Right lobe of liver (tissue), 6 donors: ENCODE measurements around the gene SPATA20. TPM values are rescaled to one million over a fixed set of nuclear protein-coding genes. Genes with fewer than 3 reads are reported as not detected.

Experiments
- ATAC-seq, 4 donors: fragments of 200-7000 bp; cut with Tn5 transposase; one replicate each; pipeline ENCODE4 v1.9.1; 2020; ENCODE audit warnings: mild to moderate bottlenecking in 4 of 4, moderate library complexity in 4 of 4
- DNase-seq, 3 donors: peaks; one replicate each; pipeline ENCODE4 v3.0.0-alpha.2; 2020
- H3K27ac ChIP-seq, 3 donors: fragments of 200-600 bp; one replicate each; pipeline ENCODE4 v1.8.0; 2022
- H3K27me3 ChIP-seq, 2 donors: fragments of 200-600 bp; one replicate each; pipeline ENCODE4 v1.8.0; 2022
- H3K36me3 ChIP-seq, 4 donors: fragments of 200-600 bp; sonication (generic) in 1 of 4; one replicate each; pipeline versions ENCODE4 v1.5.1 to v1.8.0; 2017 to 2022; ENCODE audit warnings: control low read depth in 1 of 4
- H3K4me1 ChIP-seq, 4 donors: fragments of 200-600 bp; sonication (generic) in 1 of 4; one replicate each; pipeline versions ENCODE4 v1.5.1 to v1.8.0; 2017 to 2022; ENCODE audit warnings: control low read depth in 1 of 4
- H3K4me3 ChIP-seq, 3 donors: fragments of 200-600 bp; one replicate each; pipeline ENCODE4 v1.8.0; 2022
- H3K9me3 ChIP-seq, 4 donors: fragments of 200-600 bp; sonication (generic) in 1 of 4; one replicate each; pipeline versions ENCODE4 v1.5.1 to v1.8.0; 2017 to 2022; ENCODE audit warnings: control low read depth in 1 of 4
- CTCF ChIP-seq, 4 donors: fragments of 200-600 bp in 3 of 4; fragments of 450-650 bp in 1 of 4; IDR thresholded peaks; one replicate each; pipeline versions ENCODE4 v1.5.1 to v1.8.0; 2016 to 2022; ENCODE audit warnings: antibody characterized with exemption in 4 of 4, mild to moderate bottlenecking in 2 of 4
- POLR2A ChIP-seq: fragments of 450-650 bp; IDR thresholded peaks from one replicate; pipeline ENCODE4 v1.6.1; 2017; ENCODE audit warnings: antibody characterized with exemption, mild to moderate bottlenecking
- WGBS: methylation state at CpG from one replicate; pipeline ENCODE4 v1.1.6; 2018; ENCODE audit warnings: low coverage, low lambda C conversion rate; ENCODE audit not compliant: insufficient coverage; ENCODE audit errors: missing lambda C conversion rate; 5-methylcytosine and 5-hydroxymethylcytosine counted together
- intact Hi-C, 2 donors: fragments of 100-400 bp; cut with DNase I; formaldehyde crosslinking; loops; one replicate each; pipeline versions ENCODE4 v1.11.2 to v1.14.1; 2022
- total RNA-seq, 6 experiments: library from RNA; depleted of rRNA in 2 of 6; stranded (reverse); fragments of >200 nt in 2 of 6; fragmentation: NEBNext Ultra II Directional in 3 of 6; extraction: Animal tissue kit (Norgen Biotek cat#: 25700) in 3 of 6; gene quantifications; one replicate each; pipeline versions ENCODE4 v1.1.0 to v1.2.4, GENCODE V29; 2016 to 2023
- donor health status: DM: no; HTN: yes; CAD: no.
- donor health status: DM: no; HTN: no; CAD: no.
- donor health status: DM: no; HTN: no; CAD: no.
- donor health status: DM: no; HTN: yes; CAD: no.
- donor health status: DM: no; HTN: yes; CAD: no.

The SPATA20 gene
- total RNA-seq, 6 experiments from 2014 or later = 29.6 to 203 (median 34.2) TPM

DNA sequence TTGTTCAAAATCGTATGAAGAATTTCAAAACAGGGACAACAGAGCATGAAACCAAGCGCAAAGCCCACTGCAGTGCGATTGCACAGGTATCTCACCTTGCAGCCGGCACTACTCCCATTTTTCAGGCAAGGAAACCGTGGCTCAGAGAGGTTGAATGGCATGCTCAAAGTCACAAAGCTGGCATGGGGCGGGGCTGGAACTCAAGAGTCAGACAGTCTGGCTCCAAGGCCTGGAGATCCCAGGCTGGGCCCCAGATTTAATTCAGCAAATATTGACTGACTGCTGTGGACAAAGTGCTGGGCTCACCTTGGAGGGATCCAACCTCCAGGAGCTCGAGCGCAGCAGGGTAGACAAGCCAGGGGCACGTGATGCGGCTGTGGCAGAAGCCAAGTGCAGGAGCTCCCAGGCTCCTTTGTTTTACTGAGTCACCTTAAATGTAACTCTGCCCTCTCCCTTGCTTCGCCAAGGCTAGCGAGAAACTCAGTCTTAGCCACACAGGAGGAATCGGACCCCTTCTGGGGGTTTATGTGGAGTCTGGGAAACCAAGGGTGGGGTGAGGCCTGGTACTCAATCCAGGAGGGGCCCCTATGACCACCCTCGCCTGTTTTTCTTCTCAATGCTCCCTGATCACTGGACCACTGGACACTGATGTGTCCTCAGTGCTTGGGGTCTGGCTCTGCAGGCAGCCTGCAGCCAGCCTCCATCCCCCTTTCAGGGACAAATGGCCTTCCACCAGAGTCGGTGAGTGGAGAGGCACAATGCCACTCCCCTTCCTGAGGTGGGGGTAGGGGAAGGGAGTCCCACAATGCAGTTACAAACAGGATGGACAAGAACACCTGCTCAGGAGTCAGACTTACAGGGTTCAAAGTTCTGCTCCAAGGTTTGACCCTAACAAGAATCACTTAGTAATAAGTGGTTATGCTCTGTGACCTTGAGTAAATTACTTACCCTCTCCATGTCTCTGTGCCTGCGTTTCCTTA is 3.9 kb upstream of the SPATA20 start:
- ATAC-seq (no peak), DNase-seq (peak; percentile 25 to 77 (median 63))
- Histone ChIP-seq H3K27ac (no peak overlapping the region), H3K9me3 (no peaks in the 10 kb centered on the region), H3K27me3 (no peaks in the 10 kb centered on the region), H3K4me3 (peak overlapping the region in 1 of 3 donors; percentile 54), H3K4me1 (peaks cover 0 to 18% (median 5%) of the 10 kb centered on the region in 4 donors), H3K36me3 (no peaks in the 10 kb centered on the region)
- WGBS = 74% methylated on average over 8 of the region's 16 CpGs
- intact Hi-C loops = no loop called here
- no peak for TF ChIP-seq POLR2A
- no peak for TF ChIP-seq CTCF (IDR thresholded peaks at IDR 0.05)

GRCh38 chr17:50544516-50544915 is 2.5 kb upstream of the SPATA20 start:
- Histone ChIP-seq H3K27me3 (no peaks in the 10 kb centered on the region), H3K9me3 (no peaks in the 10 kb centered on the region), H3K27ac (no peak overlapping the region), H3K36me3 (no peaks in the 10 kb centered on the region), H3K4me3 (no peak overlapping the region), H3K4me1 (peaks cover 0 to 28% (median 8%) of the 10 kb centered on the region in 4 donors)
- WGBS = 61% methylated on average over 7 of the region's 7 CpGs
- ATAC-seq (no peak), DNase-seq (no peak)
- intact Hi-C loops = no loop called here
- TF ChIP-seq POLR2A (no peak), CTCF (IDR thresholded peaks at IDR 0.05) (no peak)

DNA sequence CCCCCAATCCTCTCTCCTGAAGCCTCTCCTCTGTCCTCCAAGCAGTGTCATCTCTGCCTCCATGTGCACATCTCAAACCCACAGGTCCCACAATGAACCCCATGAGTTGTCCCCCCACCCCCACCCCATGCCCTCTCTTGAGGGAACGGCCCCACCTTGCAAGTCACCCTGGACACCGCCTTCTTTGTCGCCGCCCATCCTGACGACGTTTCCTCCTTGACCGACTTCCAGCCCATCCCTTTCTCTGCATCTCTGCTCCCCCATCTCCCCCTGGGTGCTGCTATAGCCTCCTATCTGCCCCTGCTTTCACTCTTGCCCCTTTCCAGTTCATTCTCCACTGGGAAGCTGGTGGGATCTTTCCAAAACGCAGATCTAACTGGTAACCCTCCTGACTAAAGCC is 1.7 kb upstream of the SPATA20 start:
- DNase-seq = no peak
- 49% methylated on average over 8 of the region's 8 CpGs for WGBS

GRCh38 chr17:50546701-50547034 is 306 bp upstream of the SPATA20 start:
- Histone ChIP-seq H3K27ac (peak overlapping the region in 2 of 3 donors; percentile 71 to 76), H3K4me1 (peaks cover 0 to 33% (median 16%) of the 10 kb centered on the region in 4 donors), H3K4me3 (peak overlapping the region; percentile 59 to 75 (median 74)), H3K9me3 (no peaks in the 10 kb centered on the region), H3K36me3 (no peaks in the 10 kb centered on the region), H3K27me3 (no peaks in the 10 kb centered on the region)
- intact Hi-C loops = loop anchor here in 1 of 2 donors (5.0 kb wide), 1 partner anchor 151 kb away; no protein-coding TSS in a partner anchor
- TF ChIP-seq POLR2A (no peak), CTCF (IDR thresholded peaks at IDR 0.05) (no peak)
- 58% methylated on average over 3 of the region's 4 CpGs for WGBS
- DNase-seq (no peak), ATAC-seq (no peak)

More for the DNA sequence above, 1.7 kb upstream of the SPATA20 start:
- intact Hi-C loops = loop anchor here in 1 of 2 donors (5.0 kb wide), 1 partner anchor 152 kb away; no protein-coding TSS in a partner anchor
- no peaks in the 10 kb centered on the region for H3K9me3 ChIP-seq
- TF ChIP-seq POLR2A = no peak
- no peaks in the 10 kb centered on the region for H3K27me3 ChIP-seq
- ATAC-seq = no peak
- H3K27ac ChIP-seq = no peak overlapping the region
- H3K4me1 ChIP-seq = peaks cover 0 to 36% (median 12%) of the 10 kb centered on the region in 4 donors
- H3K36me3 ChIP-seq = no peaks in the 10 kb centered on the region
- H3K4me3 ChIP-seq = no peak overlapping the region

GRCh38 chr17:50547736-50548083 is 736 bp downstream of the SPATA20 start:
- Histone ChIP-seq H3K27me3 (no peaks in the 10 kb centered on the region), H3K9me3 (no peaks in the 10 kb centered on the region), H3K27ac (peak overlapping the region in 1 of 3 donors; percentile 71), H3K4me3 (peak overlapping the region in 2 of 3 donors; percentile 59 to 74), H3K4me1 (peaks cover 0 to 28% (median 13%) of the 10 kb centered on the region in 4 donors), H3K36me3 (no peaks in the 10 kb centered on the region)
- peak in 1 of 3 donors; percentile 38 for DNase-seq
- intact Hi-C loops = loop anchor here in 1 of 2 donors (5.0 kb wide), 1 partner anchor 150 kb away; no protein-coding TSS in a partner anchor
- no peak for ATAC-seq
- no peak for TF ChIP-seq POLR2A
- TF ChIP-seq CTCF (IDR thresholded peaks at IDR 0.05) = no peak
- WGBS = no CpG with 5 or more reads among the region's 5 CpGs
